Measurements from ENCODE around the gene TSSK3.

GRCh38 chr1:32390904-32391870, 28.8 kb downstream of the TSSK3 start:
- TF ChIP-seq CTCF (IDR thresholded peaks at IDR 0.05; ENCODE audit: low read depth, low read length, missing input control) = no peak
- TF ChIP-seq ATF3 (IDR thresholded peaks at IDR 0.05) = no peak
- TF ChIP-seq EGR1 (IDR thresholded peaks at IDR 0.05; ENCODE audit: low read depth in 2 of 2) = no peak
- TF ChIP-seq YY1 (IDR thresholded peaks at IDR 0.05) = no peak
- no peak for TF ChIP-seq RAD21 (IDR thresholded peaks at IDR 0.05)
- no peak for TF ChIP-seq GABPA (IDR thresholded peaks at IDR 0.05 in 1 of 2, conservative IDR thresholded peaks at IDR 0.05 in 1 of 2)
- TF ChIP-seq REST (IDR thresholded peaks at IDR 0.05) = no peak
